GM12878 (cell line): ENCODE measurements around the gene WDR59. TPM values are rescaled to one million over a fixed set of nuclear protein-coding genes. Genes with fewer than 3 reads are reported as not detected.
A peak's percentile ranks its signal among the peaks of the same experiment; 100 is the strongest.

Source experiments
- ATF7 ChIP-seq: fragments of 450-650 bp; IDR thresholded peaks from 2 replicates; pipeline ENCODE4 v1.6.1; 2016; ENCODE audit warnings: low read depth, mild to moderate bottlenecking
- EED ChIP-seq: sonication (generic); IDR thresholded peaks from 2 replicates; pipeline ENCODE4 v1.6.1; 2016; ENCODE audit warnings: antibody characterized with exemption, low read depth
- EGR1 ChIP-seq, 2 experiments: IDR thresholded peaks; 1 replicate in 1 of 2; 2 replicates in 1 of 2; pipeline ENCODE4 v1.6.1; 2011 to 2012; ENCODE audit warnings: low read depth in 2 of 2, low read length in 2 of 2, borderline replicate concordance in 1 of 2, mild to moderate bottlenecking in 1 of 2, moderate library complexity in 1 of 2
- EP300 ChIP-seq, 2 experiments: fragments of 150-350 bp in 1 of 2; IDR thresholded peaks; 2 replicates each; pipeline ENCODE4 v1.6.1; 2011 to 2012; ENCODE audit warnings: low read depth in 2 of 2, low read length in 2 of 2, borderline replicate concordance in 1 of 2, improper control_type of control experiment in 1 of 2, inconsistent platforms in 1 of 2; ENCODE audit not compliant: control insufficient read depth in 1 of 2
- EZH2 ChIP-seq: IDR thresholded peaks from 2 replicates; pipeline ENCODE4 v1.6.1; 2012; ENCODE audit warnings: low read depth, mild to moderate bottlenecking, control low read depth, inconsistent platforms, low read length, borderline replicate concordance; ENCODE audit not compliant: control insufficient read depth
- IKZF1 ChIP-seq: fragments of 450-650 bp; conservative IDR thresholded peaks from 2 replicates; pipeline ENCODE4 v1.6.1; 2017; ENCODE audit warnings: antibody characterized with exemption, mild to moderate bottlenecking
- JUND ChIP-seq: IDR thresholded peaks from 2 replicates; pipeline ENCODE4 v1.6.1; 2012; ENCODE audit warnings: low read depth, mild to moderate bottlenecking, low read length, improper control_type of control experiment, moderate library complexity
- MEF2B ChIP-seq: fragments of 450-650 bp; IDR thresholded peaks from 2 replicates; pipeline ENCODE4 v1.6.1; 2018; ENCODE audit warnings: mild to moderate bottlenecking, moderate library complexity; ENCODE audit not compliant: partially characterized antibody, poor library complexity, severe bottlenecking
- MLLT1 ChIP-seq: fragments of 450-650 bp; IDR thresholded peaks from 2 replicates; pipeline ENCODE4 v1.6.1; 2016; ENCODE audit warnings: mild to moderate bottlenecking
- MXI1 ChIP-seq: fragments of 150-350 bp; IDR thresholded peaks from 2 replicates; pipeline ENCODE4 v1.6.1; 2011; ENCODE audit warnings: low read depth, mild to moderate bottlenecking, inconsistent platforms, low read length, improper control_type of control experiment
- NFIC ChIP-seq: IDR thresholded peaks from 2 replicates; pipeline ENCODE4 v1.6.1; 2012; ENCODE audit warnings: low read depth, mild to moderate bottlenecking, inconsistent platforms, low read length, moderate library complexity
- NRF1 ChIP-seq: conservative IDR thresholded peaks from 2 replicates; pipeline ENCODE4 v1.6.1; 2011; ENCODE audit warnings: mild to moderate bottlenecking, low read depth, low read length, improper control_type of control experiment
- PAX5 ChIP-seq: IDR thresholded peaks from 2 replicates; pipeline ENCODE4 v1.6.1; 2011; ENCODE audit warnings: low read depth, low read length, borderline replicate concordance
- POLR2AphosphoS5 ChIP-seq: IDR thresholded peaks from 2 replicates; pipeline ENCODE4 v1.6.1; 2011; ENCODE audit warnings: mild to moderate bottlenecking, low read length, inconsistent platforms
- RB1 ChIP-seq: fragments of 450-650 bp; formaldehyde crosslinking; IDR thresholded peaks from 2 replicates; pipeline ENCODE4 v1.6.1; 2017; ENCODE audit warnings: mild to moderate bottlenecking, borderline replicate concordance
- SIX5 ChIP-seq: IDR thresholded peaks from 2 replicates; pipeline ENCODE4 v1.6.1; 2011; ENCODE audit warnings: mild to moderate bottlenecking, low read depth, low read length, moderate library complexity; ENCODE audit not compliant: severe bottlenecking
- SMAD5 ChIP-seq: IDR thresholded peaks from 2 replicates; pipeline ENCODE4 v1.6.1; 2016; ENCODE audit warnings: antibody characterized with exemption, low read depth
- SPI1 ChIP-seq: IDR thresholded peaks from 2 replicates; pipeline ENCODE4 v1.6.1; 2011; ENCODE audit warnings: low read depth, mild to moderate bottlenecking, low read length, moderate library complexity, borderline replicate concordance; ENCODE audit not compliant: insufficient read depth
- SREBF1 ChIP-seq: IDR thresholded peaks from 2 replicates; pipeline ENCODE4 v1.6.1; 2012; ENCODE audit warnings: mild to moderate bottlenecking, low read length
- SRF ChIP-seq, 2 experiments: IDR thresholded peaks; 2 replicates each; pipeline ENCODE4 v1.6.1; 2011; ENCODE audit warnings: low read depth in 2 of 2, low read length in 2 of 2, mild to moderate bottlenecking in 1 of 2, moderate library complexity in 1 of 2
- SUPT20H ChIP-seq: IDR thresholded peaks from 2 replicates; pipeline ENCODE4 v1.6.1; 2011; ENCODE audit warnings: low read depth, mild to moderate bottlenecking, low read length, moderate library complexity, borderline replicate concordance; ENCODE audit not compliant: control insufficient read depth
- SUZ12 ChIP-seq: fragments of 200-600 bp; sonication (generic); IDR thresholded peaks from one replicate; pipeline ENCODE4 v1.6.1; 2018; ENCODE audit warnings: antibody characterized with exemption, mild to moderate bottlenecking; ENCODE audit not compliant: unreplicated experiment
- TARDBP ChIP-seq: IDR thresholded peaks from 2 replicates; pipeline ENCODE4 v1.6.1; 2016; ENCODE audit warnings: borderline replicate concordance
- TCF12 ChIP-seq: IDR thresholded peaks from 2 replicates; pipeline ENCODE4 v1.6.1; 2011; ENCODE audit warnings: low read depth, mild to moderate bottlenecking, low read length
- ZNF274 ChIP-seq: IDR thresholded peaks from one replicate; pipeline ENCODE4 v1.8.0; 2011; ENCODE audit not compliant: insufficient read length, insufficient read depth
- polyA plus RNA-seq, 11 experiments: library from polyadenylated mRNA; depleted of rRNA in 4 of 11; unstranded in 6 of 11; stranded (reverse) in 5 of 11; fragments of >200 nt; fragmentation: Nextera tagmentation in 4 of 11; fragmentation: Illumina TruSeq in 1 of 11; extraction: Ambion mirVana in 4 of 11; extraction: Trizol in 1 of 11; gene quantifications; 1 replicate in 1 of 11; 2 replicates in 10 of 11; pipeline versions ENCODE4 v1.2.1 to v1.2.3, GENCODE V29; 2011 to 2016; ENCODE audit warnings: inconsistent platforms in 2 of 11, missing spikeins in 2 of 11, low read depth in 1 of 11
- total RNA-seq, 4 experiments: library from RNA; depleted of rRNA in 3 of 4; stranded (reverse); fragments of >200 nt in 3 of 4; fragmentation: Illumina TruSeq in 1 of 4; extraction: Trizol in 1 of 4; gene quantifications; 2 replicates each; pipeline versions ENCODE4 v1.2.1 to v1.2.3, GENCODE V29; 2013 to 2021
- TF ChIP-seq, protein P1 (sequence below): fragments of 450-650 bp; IDR thresholded peaks from 2 replicates; pipeline ENCODE4 v1.6.1; 2018; ENCODE audit warnings: borderline replicate concordance, mild to moderate bottlenecking; ENCODE audit not compliant: partially characterized antibody

The WDR59 gene
- total and polyA plus RNA-seq, 10 of the 15 experiments (the other 5 are each of a cell fraction or from before 2014, with no cell fraction given) = 9.7 to 78.4 (median 24.5) TPM

GRCh38 chr16:74998481-74999218, 13.7 kb upstream of the WDR59 start, which contains the start of gene ZNRF1 (continued):
- no peak for TF ChIP-seq SIX5
- TF ChIP-seq EZH2 = no peak
- peak; percentile 55; the same call in 1 of the 2 replicates for TF ChIP-seq MXI1
- TF ChIP-seq POLR2AphosphoS5 = no peak
- TF ChIP-seq EGR1 (IDR thresholded peaks at IDR 0.05; ENCODE audit: borderline replicate concordance in 1 of 2, low read depth in 2 of 2, low read length in 2 of 2) = peak in 1 of 2 experiments; percentile 96; a peak in 2 of 3 replicates
- no peak for TF ChIP-seq TARDBP
- TF ChIP-seq SUZ12 = no peak
- peak; percentile 85 for TF ChIP-seq MLLT1
- 0 out of 2 replicates have a peak, but pooled peaks have one; percentile 40 for TF ChIP-seq RB1
- TF ChIP-seq IKZF1 = peak; percentile 53
- no peak for TF ChIP-seq SUPT20H
- 0 out of 2 replicates have a peak, but pooled peaks have one; percentile 32 for TF ChIP-seq JUND
- peak; percentile 59 for TF ChIP-seq MEF2B
- TF ChIP-seq SPI1 = no peak
- TF ChIP-seq EED = peak; percentile 92
- TF ChIP-seq EP300 (IDR thresholded peaks at IDR 0.05; ENCODE audit: borderline replicate concordance in 1 of 2, control insufficient read depth in 1 of 2, low read depth in 2 of 2, low read length in 2 of 2) = peak; percentile 33 to 81; a peak in 3 of 4 replicates
- no peak for TF ChIP-seq SREBF1
- peak; percentile 77; the same call in 1 of the 2 replicates for TF ChIP-seq PAX5
- TF ChIP-seq TCF12 = peak; percentile 37; the same call in 1 of the 2 replicates
- TF ChIP-seq ATF7 = peak; percentile 29; the same call in 1 of the 2 replicates
- peak; percentile 43; the same call in 1 of the 2 replicates for TF ChIP-seq NRF1
- no peak for TF ChIP-seq ZNF274
- peak; percentile 83 for TF ChIP-seq NFIC
- TF ChIP-seq, protein P1, sequence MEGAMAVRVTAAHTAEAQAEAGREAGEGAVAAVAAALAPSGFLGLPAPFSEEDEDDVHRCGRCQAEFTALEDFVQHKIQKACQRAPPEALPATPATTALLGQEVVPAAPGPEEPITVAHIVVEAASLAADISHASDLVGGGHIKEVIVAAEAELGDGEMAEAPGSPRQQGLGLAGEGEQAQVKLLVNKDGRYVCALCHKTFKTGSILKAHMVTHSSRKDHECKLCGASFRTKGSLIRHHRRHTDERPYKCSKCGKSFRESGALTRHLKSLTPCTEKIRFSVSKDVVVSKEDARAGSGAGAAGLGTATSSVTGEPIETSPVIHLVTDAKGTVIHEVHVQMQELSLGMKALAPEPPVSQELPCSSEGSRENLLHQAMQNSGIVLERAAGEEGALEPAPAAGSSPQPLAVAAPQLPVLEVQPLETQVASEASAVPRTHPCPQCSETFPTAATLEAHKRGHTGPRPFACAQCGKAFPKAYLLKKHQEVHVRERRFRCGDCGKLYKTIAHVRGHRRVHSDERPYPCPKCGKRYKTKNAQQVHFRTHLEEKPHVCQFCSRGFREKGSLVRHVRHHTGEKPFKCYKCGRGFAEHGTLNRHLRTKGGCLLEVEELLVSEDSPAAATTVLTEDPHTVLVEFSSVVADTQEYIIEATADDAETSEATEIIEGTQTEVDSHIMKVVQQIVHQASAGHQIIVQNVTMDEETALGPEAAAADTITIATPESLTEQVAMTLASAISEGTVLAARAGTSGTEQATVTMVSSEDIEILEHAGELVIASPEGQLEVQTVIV = no peak
- TF ChIP-seq SRF (IDR thresholded peaks at IDR 0.05; ENCODE audit: low read depth in 2 of 2, low read length in 2 of 2) = 0 out of 4 replicates have a peak, but pooled peaks of 1 of the 2 experiments have one; percentile 17
- no peak for TF ChIP-seq SMAD5
